Measurements from ENCODE around the gene MAPK12. TPM values are rescaled to one million over a fixed set of nuclear protein-coding genes. Genes with fewer than 3 reads are reported as not detected.

The MAPK12 gene
- total and polyA plus RNA-seq, 2 of the 8 experiments (the other 6 are each of a cell fraction or from before 2014, with no cell fraction given) = 17.3 to 20.3 TPM

DNA sequence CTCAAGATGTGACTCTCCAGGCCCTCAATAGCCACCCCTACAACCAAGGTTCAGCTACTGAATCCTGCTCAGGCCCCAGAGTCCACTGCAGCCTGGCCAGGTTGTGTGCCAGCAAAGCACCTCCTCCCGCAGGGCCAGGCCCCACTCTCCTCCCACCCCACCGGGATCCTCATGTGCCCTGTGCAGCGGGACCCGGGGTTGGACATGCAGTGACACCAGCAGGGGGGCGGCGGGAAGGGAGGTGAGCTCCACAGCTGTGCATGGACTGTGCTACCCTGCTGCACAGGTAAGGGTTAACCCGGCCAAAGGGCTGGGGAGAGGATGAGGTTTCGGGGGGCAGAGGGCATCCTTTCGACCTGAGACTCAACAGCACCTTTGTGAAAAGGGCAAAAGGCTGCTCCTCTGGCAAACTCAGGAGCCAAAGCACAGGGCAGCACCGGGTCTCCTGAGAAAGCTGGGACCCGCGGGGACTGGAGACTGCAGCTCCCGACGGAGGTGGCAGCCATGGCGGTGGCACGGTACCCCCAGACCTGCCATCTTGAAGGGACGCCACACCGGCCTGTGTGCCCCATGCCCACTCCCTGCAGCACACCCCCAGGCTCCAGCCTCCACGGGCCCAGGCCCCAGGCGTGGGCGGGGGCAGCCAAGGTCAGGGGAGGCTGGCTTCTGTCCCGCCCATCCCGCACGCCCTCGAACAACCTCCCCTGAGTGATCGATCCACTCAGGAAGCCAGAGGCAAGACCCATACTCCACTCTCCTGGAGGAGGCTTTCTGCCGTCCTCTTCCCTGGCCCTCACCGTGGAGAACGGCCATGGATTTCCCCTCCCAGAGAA lies 35.4 kb upstream of the MAPK12 start (continued):
- TF ChIP-seq CHD7 (IDR thresholded peaks at IDR 0.05; ENCODE audit: insufficient replicate concordance, low read length) (no peak), ZNF274 (IDR thresholded peaks at IDR 0.05; ENCODE audit: borderline replicate concordance, extremely low read depth, low read length) (no peak), BCL11A (IDR thresholded peaks at IDR 0.05; ENCODE audit: low read depth in 2 of 2, low read length in 2 of 2) (no peak), RXRA (IDR thresholded peaks at IDR 0.05; ENCODE audit: insufficient read depth, low read depth, low read length) (no peak), NANOG (IDR thresholded peaks at IDR 0.05; ENCODE audit: insufficient read depth, low read depth, low read length, poor library complexity, severe bottlenecking) (no peak), NRF1 (IDR thresholded peaks at IDR 0.05; ENCODE audit: low read depth, low read length) (no peak)
- TF ChIP-seq, protein P1, sequence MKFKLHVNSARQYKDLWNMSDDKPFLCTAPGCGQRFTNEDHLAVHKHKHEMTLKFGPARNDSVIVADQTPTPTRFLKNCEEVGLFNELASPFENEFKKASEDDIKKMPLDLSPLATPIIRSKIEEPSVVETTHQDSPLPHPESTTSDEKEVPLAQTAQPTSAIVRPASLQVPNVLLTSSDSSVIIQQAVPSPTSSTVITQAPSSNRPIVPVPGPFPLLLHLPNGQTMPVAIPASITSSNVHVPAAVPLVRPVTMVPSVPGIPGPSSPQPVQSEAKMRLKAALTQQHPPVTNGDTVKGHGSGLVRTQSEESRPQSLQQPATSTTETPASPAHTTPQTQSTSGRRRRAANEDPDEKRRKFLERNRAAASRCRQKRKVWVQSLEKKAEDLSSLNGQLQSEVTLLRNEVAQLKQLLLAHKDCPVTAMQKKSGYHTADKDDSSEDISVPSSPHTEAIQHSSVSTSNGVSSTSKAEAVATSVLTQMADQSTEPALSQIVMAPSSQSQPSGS (IDR thresholded peaks at IDR 0.05; ENCODE audit: low read length) = no peak

Data from H1 (cell line).